T-helper 9 cell (primary cell): Measurements from ENCODE around the gene CCDC86.
"Not testable (repeated sequence)": the region's sequence is repeated elsewhere in the genome, so short reads cannot be mapped to it uniquely, and the experiment has no call there.

Experiments
- DNase-seq: peaks from one replicate; pipeline ENCODE4 v3.0.0-alpha.2; 2020
- total RNA-seq, 2 donors: gene quantifications; one replicate each; lab custom pipeline; 2026; lab: John Stamatoyannopoulos, UW

CCDC86 gene, protein sequence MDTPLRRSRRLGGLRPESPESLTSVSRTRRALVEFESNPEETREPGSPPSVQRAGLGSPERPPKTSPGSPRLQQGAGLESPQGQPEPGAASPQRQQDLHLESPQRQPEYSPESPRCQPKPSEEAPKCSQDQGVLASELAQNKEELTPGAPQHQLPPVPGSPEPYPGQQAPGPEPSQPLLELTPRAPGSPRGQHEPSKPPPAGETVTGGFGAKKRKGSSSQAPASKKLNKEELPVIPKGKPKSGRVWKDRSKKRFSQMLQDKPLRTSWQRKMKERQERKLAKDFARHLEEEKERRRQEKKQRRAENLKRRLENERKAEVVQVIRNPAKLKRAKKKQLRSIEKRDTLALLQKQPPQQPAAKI
- total RNA-seq = 6.3 to 16.9 reads per million in 2 donors

DNA sequence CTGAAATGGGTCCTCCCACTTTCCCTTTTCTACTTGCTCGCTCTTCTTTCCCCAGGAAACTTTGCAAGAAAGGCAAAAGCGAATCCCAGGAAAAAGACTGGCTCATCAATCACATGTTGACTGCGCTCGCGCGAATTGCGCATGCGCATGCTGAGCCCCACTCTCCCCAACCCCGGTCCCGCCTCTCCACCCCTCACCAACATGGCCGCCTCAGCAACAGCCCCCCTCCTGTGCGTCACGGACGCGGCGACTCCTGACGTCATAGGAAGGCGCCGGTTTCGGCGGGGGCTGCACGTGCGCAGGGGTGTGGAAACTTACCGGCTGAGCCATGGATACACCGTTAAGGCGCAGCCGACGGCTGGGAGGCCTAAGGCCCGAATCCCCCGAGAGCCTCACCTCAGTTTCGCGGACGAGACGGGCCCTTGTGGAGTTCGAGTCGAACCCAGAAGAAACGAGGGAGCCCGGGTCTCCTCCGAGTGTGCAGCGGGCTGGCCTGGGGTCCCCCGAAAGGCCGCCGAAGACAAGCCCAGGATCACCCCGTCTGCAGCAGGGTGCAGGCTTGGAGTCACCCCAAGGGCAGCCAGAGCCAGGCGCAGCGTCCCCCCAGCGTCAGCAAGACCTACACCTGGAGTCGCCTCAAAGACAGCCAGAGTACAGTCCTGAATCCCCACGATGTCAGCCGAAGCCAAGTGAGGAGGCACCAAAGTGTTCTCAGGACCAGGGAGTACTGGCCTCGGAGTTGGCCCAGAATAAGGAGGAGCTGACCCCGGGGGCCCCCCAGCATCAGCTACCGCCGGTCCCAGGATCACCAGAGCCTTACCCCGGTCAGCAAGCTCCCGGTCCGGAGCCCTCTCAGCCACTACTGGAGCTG, at the start of gene CCDC86:
Gene CCDC86 (plus strand): TSS at position 317 of the 871 bp plus-strand sequence. CDS start 12 bp downstream, at position 329.
- DNase-seq = peak; percentile 99

DNA sequence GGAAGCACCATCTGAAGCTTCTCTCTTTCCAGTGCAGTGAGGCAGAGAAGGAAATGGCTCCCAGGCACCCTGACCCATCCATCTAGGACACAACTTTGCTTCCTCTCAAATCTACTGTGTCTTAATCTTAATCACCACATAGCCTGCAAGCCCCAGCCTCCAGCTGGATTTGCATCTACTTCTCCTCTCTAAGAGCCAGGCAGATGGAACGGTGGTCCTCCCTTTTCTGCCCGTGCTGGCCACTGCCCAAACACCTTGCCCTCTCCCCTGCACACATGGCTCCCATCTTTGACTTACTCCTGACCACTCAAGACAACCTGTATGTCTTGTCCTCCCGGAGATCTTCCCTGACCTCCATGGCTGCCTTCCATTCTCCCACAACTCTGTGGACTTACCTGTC, 49.4 kb upstream of the CCDC86 start:
- DNase-seq = no peak

DNA sequence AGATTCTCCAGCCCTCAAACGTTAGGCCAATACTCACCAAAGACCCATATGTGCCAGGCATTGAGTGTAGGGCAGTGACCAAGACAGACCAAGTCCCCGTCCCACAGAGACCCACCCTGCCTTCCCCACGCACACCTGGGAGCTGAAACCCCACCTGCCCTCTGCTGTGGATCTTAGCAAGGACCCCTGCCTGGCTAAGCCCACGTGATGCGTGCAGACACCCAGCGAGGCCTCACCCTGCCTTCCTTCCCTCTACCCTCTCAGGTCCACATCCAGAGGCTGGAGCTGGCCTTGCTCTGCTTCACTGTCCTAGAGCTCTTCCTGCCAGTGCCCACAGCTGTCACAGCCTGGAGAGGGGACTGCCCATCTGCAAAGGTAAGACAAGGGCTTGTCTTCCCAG, 46.6 kb upstream of the CCDC86 start:
- DNase-seq = no peak

DNA sequence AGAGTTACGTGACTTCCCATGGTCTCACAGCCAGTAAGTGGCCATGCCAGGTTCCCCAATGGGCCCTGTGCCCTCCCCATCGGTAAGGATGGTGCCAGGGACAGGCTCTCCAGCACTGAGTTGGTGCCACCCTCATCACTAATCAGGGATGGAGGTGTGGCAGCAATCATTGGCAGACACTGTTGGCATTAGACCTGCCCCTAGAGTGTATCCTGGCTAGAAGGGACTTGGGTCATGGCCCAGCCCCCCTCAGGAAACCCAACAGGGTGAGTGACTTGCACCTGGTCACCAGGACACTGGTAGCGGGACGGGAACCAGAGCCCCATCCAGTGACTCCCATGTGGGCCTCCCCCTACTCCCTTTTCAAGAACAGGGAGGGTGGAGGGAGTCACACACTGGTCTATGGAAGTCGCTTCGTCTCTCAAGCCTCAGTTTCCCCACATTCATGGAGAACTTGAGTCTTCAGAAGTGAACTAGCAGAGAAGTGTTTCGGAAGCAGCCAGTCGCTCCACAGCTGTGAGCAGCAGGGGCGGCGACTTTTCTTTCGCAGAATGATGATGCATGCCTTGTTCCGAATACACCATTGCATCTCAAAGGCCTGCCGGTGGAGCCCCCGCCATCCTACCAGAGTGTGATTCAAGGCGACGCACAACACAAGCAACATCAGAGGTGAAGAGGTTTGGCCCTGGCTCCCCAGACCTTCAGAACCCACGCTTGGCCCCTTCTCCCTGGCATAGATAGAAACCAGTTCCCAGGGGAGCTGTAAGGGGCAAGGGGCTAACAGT, 43.9 kb upstream of the CCDC86 start:
- DNase-seq = no peak

GRCh38 chr11:60798631-60799030, 43.3 kb upstream of the CCDC86 start:
- no peak for DNase-seq

DNA sequence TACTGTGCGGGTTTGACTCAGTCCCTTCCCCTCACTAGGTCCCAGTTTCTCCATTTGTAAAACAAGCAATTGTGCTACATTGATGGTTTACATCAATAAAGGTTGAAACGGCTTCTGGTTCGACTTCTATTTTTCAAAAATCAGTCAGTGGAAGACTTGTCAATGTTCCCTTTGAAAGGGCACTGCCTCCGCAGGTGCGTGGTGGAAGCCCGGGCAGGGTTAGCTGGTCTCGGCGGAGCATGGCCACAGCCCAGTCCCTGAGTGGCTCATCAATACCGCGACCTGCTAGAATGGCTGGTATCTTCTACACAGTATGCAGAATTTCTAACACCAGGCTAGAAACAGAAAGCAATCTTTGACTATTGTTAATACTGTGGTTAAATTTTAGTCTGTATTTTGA, 40.7 kb upstream of the CCDC86 start:
- DNase-seq = no peak

- no peak for DNase-seq
Observed at GRCh38 chr11:60803273-60803936, 38.5 kb upstream of the CCDC86 start.

- no peak for DNase-seq
Observed at GRCh38 chr11:60809249-60809648, 32.7 kb upstream of the CCDC86 start.

- DNase-seq = no peak
Observed at GRCh38 chr11:60809691-60810090, 32.2 kb upstream of the CCDC86 start.

GRCh38 chr11:60810151-60810550, 31.8 kb upstream of the CCDC86 start:
- DNase-seq = no peak

DNA sequence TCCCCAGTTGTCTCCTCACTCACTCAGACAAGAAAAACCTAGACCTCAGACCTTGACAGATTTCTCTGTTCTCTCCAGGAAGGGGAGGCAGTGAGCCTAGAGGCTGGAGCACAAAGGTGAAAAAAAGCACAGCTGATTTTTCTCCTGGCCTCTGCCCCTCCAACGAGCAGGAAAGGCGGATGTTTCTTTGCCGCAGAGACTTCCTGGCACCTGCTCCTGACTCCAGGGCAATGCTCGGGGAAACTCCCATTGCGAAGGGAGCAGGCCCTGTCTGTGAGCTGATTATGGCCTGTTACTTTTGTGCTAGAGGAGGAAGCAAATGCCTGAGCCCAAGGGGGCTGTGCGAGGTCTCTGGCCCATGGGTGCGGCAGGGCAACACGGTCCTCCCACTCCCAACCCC, 31.3 kb upstream of the CCDC86 start:
- DNase-seq = no peak

DNA sequence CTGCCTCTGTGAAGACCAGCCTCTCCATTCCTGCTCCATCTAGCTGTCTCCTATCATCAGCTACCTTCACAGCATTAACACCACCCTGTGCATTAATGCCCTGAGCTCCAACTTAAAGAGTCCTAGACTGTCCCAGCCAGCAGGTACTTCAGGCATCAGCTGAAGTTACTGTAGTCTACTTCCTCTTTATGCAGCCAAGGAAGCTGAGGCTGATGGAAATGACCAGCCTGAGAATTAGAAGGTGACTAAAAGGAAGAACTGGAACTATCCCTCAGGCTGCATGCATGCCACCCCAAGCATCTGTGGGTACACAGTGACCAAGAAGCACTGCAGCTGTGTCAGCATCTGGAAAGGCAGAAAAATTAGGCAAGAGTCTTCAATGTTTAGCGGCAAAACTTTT, 28.6 kb upstream of the CCDC86 start:
- DNase-seq = no peak

GRCh38 chr11:60814112-60814511, 27.8 kb upstream of the CCDC86 start:
- no peak for DNase-seq

DNA sequence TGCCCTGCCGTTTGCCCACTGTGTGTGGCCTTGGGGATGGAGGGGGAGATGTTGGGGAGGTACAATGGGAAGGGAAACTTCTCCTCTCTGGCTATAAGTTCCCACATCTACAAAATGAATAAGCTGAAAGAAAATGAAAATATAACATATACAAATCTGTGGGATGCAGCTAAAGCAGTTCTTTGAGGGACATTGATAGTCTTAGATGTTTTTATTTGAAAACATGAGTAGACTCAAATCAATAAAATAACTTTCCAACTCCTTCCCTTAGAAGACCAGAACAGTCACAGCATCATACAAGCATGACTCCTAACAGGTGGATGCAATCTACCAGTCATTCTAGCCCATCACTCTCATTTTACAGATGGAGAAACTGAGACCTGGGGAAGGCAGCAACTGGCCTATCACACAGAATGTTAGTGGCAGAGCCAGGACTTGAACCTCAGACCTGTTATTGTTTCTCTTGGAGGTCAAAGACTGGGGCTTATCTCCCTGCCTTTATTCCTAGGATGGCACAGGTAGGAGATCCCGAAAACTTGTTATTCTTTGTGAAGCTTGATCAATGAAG, 25.2 kb upstream of the CCDC86 start:
- no peak for DNase-seq

DNA sequence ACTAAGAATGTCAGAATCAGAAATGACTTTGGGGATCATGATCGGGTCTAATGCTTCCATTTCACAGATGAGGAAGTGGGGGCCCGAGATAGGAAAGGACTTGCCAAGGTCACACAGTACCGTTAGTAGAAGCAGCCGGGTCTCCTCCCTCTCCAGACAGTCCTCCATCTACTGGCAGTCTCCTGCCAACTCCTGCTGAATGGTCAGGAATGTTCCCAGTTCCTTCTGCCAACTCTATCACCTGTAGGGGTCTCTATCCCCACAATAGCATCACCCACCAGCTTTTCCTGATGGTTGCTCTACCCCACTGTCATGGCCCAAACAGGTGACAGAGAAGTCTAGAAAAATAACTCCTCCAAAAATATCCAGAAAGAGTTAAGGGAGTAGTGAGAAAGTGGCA, 23.9 kb upstream of the CCDC86 start:
- no peak for DNase-seq

- no peak for DNase-seq
Observed at GRCh38 chr11:60821827-60822599, 19.9 kb upstream of the CCDC86 start.

DNA sequence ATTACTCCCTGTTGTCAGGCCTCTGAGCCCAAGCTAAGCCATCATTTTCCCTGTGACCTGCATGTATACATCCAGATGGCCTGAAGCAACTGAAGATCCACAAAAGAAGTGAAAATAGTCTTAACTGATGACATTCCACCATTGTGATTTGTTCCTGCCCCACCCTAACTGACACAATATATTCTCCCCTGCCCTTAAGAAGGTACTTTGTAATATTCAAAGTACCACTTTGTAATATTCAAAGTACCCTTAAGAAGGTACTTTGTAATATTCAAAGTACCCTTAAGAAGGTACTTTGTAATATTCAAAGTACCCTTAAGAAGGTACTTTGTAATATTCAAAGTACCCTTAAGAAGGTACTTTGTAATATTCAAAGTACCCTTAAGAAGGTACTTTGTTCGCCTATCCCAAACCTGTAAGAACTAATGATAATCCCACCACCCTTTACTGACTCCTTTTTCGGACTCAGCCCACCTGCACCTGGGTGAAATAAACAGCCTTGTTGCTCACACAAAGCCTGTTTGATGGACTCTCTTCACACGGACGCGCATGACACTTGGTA, 18.1 kb upstream of the CCDC86 start:
- DNase-seq = not testable (repeated sequence)

GRCh38 chr11:60825118-60825517, 16.8 kb upstream of the CCDC86 start:
- DNase-seq = no peak

DNA sequence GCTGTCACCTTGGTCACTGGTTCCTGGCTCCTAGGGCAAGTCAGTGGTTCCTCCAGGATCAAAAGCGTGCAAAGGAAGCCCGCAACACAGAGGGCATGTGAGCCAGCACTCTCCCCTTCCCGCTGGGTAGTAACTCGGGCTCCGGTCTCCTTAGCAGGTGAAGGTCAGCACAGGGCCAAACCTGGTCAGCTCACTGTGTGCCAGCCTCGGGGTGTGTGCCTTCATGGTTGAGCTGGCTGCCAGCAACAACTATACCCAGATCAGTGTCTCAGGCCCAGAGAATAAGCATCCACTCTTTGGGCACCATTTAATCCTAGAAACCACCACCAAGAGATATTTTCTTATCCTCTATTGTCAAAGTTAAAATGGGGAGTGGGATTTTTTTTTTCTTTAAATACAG, 16.1 kb upstream of the CCDC86 start:
- DNase-seq = no peak

GRCh38 chr11:60830478-60831142, 11.3 kb upstream of the CCDC86 start:
- no peak for DNase-seq

DNA sequence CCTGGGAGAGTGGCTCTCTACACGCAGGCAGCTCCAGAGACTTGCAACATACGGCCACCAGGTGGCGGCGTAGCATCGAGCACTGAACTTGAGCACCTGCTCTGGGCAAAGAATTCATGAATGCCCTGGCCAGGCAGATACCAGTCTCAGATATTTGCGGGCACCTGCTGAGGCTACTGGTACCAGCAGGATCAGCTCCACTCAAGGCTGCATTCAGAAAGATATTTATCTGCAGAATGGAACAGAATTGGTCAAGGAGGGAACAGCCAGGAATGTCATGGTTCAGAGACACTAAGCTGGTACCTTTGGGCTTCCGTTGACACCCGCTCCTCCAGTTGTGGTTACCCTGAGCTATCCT, 10.8 kb upstream of the CCDC86 start:
- peak; percentile 74 for DNase-seq
